Left ventricle myocardium inferior (tissue), 1 donor: ENCODE measurements around the gene TMEM45A. TPM values are rescaled to one million over a fixed set of nuclear protein-coding genes. Genes with fewer than 3 reads are reported as not detected.

Experiments used
- DNase-seq: peaks from one replicate; pipeline ENCODE4 v3.0.0-alpha.2; 2020
- H3K27ac ChIP-seq: fragments of 200-600 bp; replicated peaks from 2 replicates; pipeline ENCODE4 v1.8.0; 2021
- H3K27me3 ChIP-seq: fragments of 200-600 bp; 2 replicates; pipeline ENCODE4 v1.8.0; 2021; ENCODE audit warnings: low read depth
- H3K36me3 ChIP-seq: fragments of 200-600 bp; 2 replicates; pipeline ENCODE4 v1.8.0; 2021
- H3K4me1 ChIP-seq: fragments of 200-600 bp; 2 replicates; pipeline ENCODE4 v1.8.0; 2021
- H3K4me3 ChIP-seq: fragments of 200-600 bp; 2 replicates; pipeline ENCODE4 v1.8.0; 2021; ENCODE audit warnings: mild to moderate bottlenecking, moderate library complexity
- H3K9me3 ChIP-seq: fragments of 200-600 bp; replicated peaks from 2 replicates; pipeline ENCODE4 v1.8.0; 2021
- intact Hi-C: fragments of 100-400 bp; cut with micrococcal nuclease; formaldehyde crosslinking; loops from one replicate; pipeline ENCODE4 v1.11.0; 2022
- total RNA-seq: library from RNA; stranded (reverse); fragmentation: NEBNext Ultra II Directional; extraction: Animal tissue kit (Norgen Biotek cat#: 25700); gene quantifications from one replicate; pipeline ENCODE4 v1.2.1, GENCODE V29; 2021
- TF ChIP-seq, protein P1 (sequence below): fragments of 200-600 bp; IDR thresholded peaks from 2 replicates; pipeline ENCODE4 v1.8.0; 2021; ENCODE audit warnings: antibody characterized with exemption, mild to moderate bottlenecking, borderline replicate concordance
- donor health status: DM: no; HTN: yes; CAD: no; lungs with severe emphysema.

Gene TMEM45A
- total RNA-seq, 1 donor from 2014 or later, result 3.2 TPM

DNA sequence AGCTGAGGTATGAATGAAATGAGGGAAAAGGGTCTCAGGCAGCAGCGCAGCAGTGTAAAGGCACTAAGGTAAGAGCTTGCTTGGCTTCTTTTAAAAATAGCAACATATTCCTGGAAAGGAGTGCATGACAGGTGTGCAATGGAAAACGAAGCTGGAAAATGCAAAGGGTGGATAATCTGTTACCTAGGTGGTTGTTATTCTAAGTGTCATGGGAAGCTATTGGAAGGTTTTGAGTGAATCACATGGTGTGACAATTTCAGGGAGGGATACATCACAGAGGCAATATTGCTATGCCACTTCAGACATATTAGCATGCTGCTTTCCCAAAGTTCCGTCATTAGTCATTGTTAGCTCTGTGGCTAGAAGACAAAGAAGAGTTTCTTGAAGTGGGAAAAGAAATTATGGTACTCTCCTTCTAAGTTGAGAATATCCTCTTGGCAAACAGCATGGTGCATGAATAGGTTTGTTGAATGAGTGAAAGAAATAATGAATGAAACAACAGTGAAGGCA is 28.7 kb upstream of the TMEM45A start:
- Histone ChIP-seq H3K4me1 (no peaks in the 10 kb centered on the region), H3K36me3 (no peaks in the 10 kb centered on the region), H3K9me3 (peaks cover 14% of the 10 kb centered on the region), H3K27ac (no peak overlapping the region), H3K27me3 (no peaks in the 10 kb centered on the region), H3K4me3 (no peak overlapping the region)
- no peak for DNase-seq
- intact Hi-C loops, result loop anchor here (5.0 kb wide), 1 partner anchor 129 kb away; no protein-coding TSS in a partner anchor
- TF ChIP-seq, protein P1, sequence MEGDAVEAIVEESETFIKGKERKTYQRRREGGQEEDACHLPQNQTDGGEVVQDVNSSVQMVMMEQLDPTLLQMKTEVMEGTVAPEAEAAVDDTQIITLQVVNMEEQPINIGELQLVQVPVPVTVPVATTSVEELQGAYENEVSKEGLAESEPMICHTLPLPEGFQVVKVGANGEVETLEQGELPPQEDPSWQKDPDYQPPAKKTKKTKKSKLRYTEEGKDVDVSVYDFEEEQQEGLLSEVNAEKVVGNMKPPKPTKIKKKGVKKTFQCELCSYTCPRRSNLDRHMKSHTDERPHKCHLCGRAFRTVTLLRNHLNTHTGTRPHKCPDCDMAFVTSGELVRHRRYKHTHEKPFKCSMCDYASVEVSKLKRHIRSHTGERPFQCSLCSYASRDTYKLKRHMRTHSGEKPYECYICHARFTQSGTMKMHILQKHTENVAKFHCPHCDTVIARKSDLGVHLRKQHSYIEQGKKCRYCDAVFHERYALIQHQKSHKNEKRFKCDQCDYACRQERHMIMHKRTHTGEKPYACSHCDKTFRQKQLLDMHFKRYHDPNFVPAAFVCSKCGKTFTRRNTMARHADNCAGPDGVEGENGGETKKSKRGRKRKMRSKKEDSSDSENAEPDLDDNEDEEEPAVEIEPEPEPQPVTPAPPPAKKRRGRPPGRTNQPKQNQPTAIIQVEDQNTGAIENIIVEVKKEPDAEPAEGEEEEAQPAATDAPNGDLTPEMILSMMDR, result no peak

DNA sequence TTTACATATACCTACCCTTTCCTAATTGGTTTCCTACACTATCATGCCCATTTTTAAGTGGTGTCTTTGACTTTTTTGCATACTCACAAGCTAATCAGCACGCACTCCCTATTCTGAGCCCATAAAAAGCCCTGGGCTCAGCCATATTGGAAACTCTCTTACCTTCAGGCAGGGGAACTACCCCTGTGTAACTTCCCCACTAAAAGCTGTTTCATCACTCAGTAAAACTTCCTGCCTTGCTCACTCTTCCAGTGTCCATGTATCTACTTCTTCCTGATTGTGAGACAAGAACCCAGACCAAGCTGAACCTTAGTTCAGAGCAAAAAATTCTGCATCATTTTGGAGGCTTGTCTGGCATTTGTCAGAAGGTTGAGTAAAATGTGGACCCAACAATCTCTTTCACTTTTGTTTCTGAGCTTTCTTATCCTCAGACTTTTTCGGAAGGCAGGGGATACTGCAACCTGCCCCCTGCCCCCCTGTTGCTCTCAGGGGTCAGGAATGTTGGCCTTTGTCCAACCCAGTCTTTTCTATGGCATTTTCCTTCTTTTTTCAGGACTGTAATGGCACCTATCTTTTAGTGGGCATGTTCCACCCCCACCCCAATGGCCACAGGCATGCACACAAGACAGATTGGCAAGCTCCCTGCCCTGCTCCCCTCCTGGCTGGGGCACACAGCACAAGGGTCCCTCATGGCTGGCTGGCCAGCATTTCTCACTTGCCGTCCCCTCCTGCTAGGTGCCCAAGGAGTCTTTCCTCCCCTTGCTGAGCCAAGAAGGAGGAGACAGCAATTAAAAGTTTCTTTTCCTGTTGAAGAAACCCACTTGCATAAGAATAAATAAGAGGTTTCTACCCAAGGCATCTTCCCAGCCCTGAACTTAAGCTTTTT is 26.3 kb upstream of the TMEM45A start:
- DNase-seq, result no peak
- no peak overlapping the region for H3K4me3 ChIP-seq
- peaks cover 16% of the 10 kb centered on the region for H3K9me3 ChIP-seq
- H3K36me3 ChIP-seq, result no peaks in the 10 kb centered on the region
- intact Hi-C loops, result no loop called here
- no peaks in the 10 kb centered on the region for H3K27me3 ChIP-seq
- H3K27ac ChIP-seq, result no peak overlapping the region
- H3K4me1 ChIP-seq, result no peaks in the 10 kb centered on the region
- TF ChIP-seq, protein P1, result no peak

DNA sequence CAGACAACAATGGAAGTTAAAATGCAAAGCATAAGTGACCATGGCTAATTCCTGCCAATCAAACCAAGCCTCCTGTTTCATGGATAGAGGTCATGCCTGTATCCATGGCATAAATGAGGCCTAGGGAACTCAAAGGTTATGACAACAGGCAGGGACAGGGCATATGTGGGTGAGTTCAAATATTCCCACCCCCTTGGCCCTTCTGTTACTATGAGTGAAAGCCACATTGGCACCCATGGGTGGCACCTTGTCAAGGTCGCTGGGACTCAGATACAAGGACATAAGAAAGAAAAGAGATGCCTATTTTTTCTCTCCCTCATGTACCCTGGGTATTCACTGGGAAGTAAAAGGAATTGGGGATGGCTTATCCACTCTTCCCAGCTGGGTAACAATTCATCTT is 25.3 kb upstream of the TMEM45A start:
- peaks cover 16% of the 10 kb centered on the region for H3K9me3 ChIP-seq
- no peaks in the 10 kb centered on the region for H3K36me3 ChIP-seq
- TF ChIP-seq, protein P1, result no peak
- no peaks in the 10 kb centered on the region for H3K27me3 ChIP-seq
- no peak overlapping the region for H3K27ac ChIP-seq
- intact Hi-C loops, result no loop called here
- no peaks in the 10 kb centered on the region for H3K4me1 ChIP-seq
- H3K4me3 ChIP-seq, result no peak overlapping the region
- DNase-seq, result no peak

DNA sequence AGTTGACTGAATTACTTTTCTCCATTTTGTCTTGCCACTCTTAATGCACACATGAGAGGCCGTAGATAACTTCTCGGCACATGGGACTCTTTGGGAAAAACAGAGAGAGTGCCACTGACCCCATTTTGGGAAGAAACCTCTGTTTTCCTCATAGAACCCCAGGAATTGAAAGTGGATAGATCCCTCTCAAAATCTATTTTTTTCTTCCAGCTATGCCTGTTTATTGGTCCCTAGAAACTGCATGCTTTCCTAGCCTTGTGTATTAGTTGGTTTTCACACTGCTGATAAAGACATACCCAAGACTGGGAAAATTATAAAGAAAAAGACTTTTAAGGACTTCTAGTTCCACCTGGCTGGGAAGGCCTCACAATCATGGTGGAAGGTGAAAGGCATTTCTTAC is 23.7 kb upstream of the TMEM45A start:
- Histone ChIP-seq H3K4me3 (no peak overlapping the region), H3K9me3 (peaks cover 16% of the 10 kb centered on the region), H3K27ac (no peak overlapping the region), H3K36me3 (no peaks in the 10 kb centered on the region), H3K27me3 (no peaks in the 10 kb centered on the region), H3K4me1 (no peaks in the 10 kb centered on the region)
- no peak for DNase-seq
- TF ChIP-seq, protein P1, result no peak
- intact Hi-C loops, result no loop called here

DNA sequence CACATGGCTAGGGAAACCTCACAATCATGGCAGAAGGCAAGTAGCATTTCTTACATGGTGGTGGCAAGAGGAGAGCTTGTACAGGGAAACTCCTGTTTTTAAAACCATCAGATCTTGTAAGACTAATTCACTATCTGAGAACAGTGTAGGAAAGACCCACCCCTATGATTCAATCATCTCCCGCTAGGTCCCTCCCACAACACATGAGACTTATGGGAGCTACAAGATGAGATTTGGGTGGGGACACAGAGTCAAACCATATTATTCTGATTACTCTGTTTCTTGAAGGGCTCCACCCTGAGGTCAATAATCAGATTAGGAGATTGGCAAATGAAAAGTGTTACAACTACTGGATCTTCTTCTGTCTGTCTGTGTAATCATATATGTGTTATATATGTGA is 21.5 kb upstream of the TMEM45A start:
- TF ChIP-seq, protein P1, result no peak
- no peak overlapping the region for H3K4me3 ChIP-seq
- H3K36me3 ChIP-seq, result no peaks in the 10 kb centered on the region
- H3K27me3 ChIP-seq, result no peaks in the 10 kb centered on the region
- peaks cover 16% of the 10 kb centered on the region for H3K9me3 ChIP-seq
- DNase-seq, result no peak
- no peak overlapping the region for H3K27ac ChIP-seq
- no peaks in the 10 kb centered on the region for H3K4me1 ChIP-seq
- intact Hi-C loops, result no loop called here
